GM12865 (cell line): Measurements from ENCODE around the gene LZTS3.
"Not testable (repeated sequence)": the region's sequence is repeated elsewhere in the genome, so short reads cannot be mapped to it uniquely, and the experiment has no call there.

Source experiments
- DNase-seq: peaks from one replicate; pipeline ENCODE4 v3.0.0; 2010; ENCODE audit warnings: low read depth
- H3K4me3 ChIP-seq: 2 replicates; pipeline ENCODE4 v1.5.1; 2011; ENCODE audit warnings: mild to moderate bottlenecking, low read depth, low read length, control low read depth
- CTCF ChIP-seq: IDR thresholded peaks from 2 replicates; pipeline ENCODE4 v1.5.1; 2011; ENCODE audit warnings: low read length, control low read depth, low read depth, inconsistent platforms; ENCODE audit not compliant: insufficient read depth; ENCODE audit errors: missing control alignments

Gene LZTS3

GRCh38 chr20:3172933-3173609 lies at the start of gene LZTS3:
LZTS3 (minus strand) TSS chr20:3173549; CDS start chr20:3167163, 6,386 bp downstream.
- peak within 1 kb of the TSS; percentile 77 for H3K4me3 ChIP-seq
- no peak for TF ChIP-seq CTCF
- DNase-seq, result peak; percentile 63

- no peak for TF ChIP-seq CTCF
- no peak overlapping the region for H3K4me3 ChIP-seq
- DNase-seq, result no peak
These were observed 48.3 kb upstream of the LZTS3 start for GRCh38 chr20:3221398-3222226.

- peak; percentile 90 for TF ChIP-seq CTCF
- DNase-seq, result peak; percentile 73
- no peak overlapping the region for H3K4me3 ChIP-seq
These were observed 45.1 kb upstream of the LZTS3 start for GRCh38 chr20:3218307-3218988.

- not testable (repeated sequence) for H3K4me3 ChIP-seq, DNase-seq
These were observed 42.1 kb upstream of the LZTS3 start for GRCh38 chr20:3215359-3215917.

GRCh38 chr20:3213226-3213625 lies 39.9 kb upstream of the LZTS3 start:
- H3K4me3 ChIP-seq, result no peak overlapping the region
- no peak for TF ChIP-seq CTCF
- DNase-seq, result no peak

GRCh38 chr20:3210346-3210745 lies 37.0 kb upstream of the LZTS3 start:
- H3K4me3 ChIP-seq, result peak overlapping the region; percentile 73
- DNase-seq, result no peak
- no peak for TF ChIP-seq CTCF

- peak overlapping the region; percentile 73 for H3K4me3 ChIP-seq
- peak; percentile 18 for DNase-seq
- no peak for TF ChIP-seq CTCF
These were observed 36.6 kb upstream of the LZTS3 start for GRCh38 chr20:3209946-3210317.
